GM19463 (cell line): ENCODE results near the gene ITPKB.

ENCODE experiments used
- ATAC-seq: cut with Tn5 transposase; IDR thresholded peaks from one replicate; pipeline ENCODE4 v1.9.1; 2021; ENCODE audit warnings: mild to moderate bottlenecking, moderate library complexity; ENCODE audit not compliant: unreplicated experiment

Gene ITPKB

DNA sequence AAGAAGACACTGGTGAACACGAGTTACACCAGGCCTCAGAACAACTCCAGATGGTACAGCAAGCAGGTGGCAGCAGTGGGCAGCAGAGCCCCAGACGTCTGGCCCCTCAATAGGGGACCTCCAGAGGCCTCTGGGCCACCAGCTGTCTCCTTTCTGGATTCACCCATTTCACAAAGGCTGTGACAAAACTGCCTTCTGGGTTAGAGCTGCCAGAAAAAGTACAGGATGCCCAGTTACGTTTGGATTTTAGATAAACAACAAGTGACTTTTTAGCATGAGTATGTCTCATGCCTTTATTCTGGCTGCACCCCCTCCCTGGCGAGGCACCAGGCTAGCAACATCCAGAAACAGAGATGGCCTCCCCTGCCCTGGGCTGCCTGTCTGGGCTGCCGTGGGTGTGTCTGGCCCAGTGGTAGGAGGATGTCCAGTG, 30.1 kb downstream of the ITPKB start:
- no peak for ATAC-seq

DNA sequence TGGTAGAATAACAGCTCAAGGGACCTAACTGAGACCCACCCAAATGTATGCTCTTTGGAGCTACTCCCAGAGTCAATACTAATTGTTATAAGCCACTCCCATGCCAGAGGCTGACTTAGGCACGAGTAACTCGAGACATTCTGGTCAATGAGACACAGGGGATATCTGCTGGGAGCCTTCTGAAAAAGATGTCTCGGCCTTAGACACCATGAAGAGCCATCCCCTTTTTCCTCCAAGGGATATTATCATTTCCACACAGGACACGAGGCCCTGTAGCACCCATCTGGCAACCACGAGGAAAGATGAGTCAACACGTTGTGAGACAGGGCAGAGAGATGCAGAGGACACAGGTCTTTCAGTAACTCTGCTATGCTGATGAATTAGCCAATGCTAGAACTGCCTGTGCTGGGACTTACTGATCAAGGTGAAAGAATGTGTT, 30.7 kb downstream of the ITPKB start:
- no peak for ATAC-seq

DNA sequence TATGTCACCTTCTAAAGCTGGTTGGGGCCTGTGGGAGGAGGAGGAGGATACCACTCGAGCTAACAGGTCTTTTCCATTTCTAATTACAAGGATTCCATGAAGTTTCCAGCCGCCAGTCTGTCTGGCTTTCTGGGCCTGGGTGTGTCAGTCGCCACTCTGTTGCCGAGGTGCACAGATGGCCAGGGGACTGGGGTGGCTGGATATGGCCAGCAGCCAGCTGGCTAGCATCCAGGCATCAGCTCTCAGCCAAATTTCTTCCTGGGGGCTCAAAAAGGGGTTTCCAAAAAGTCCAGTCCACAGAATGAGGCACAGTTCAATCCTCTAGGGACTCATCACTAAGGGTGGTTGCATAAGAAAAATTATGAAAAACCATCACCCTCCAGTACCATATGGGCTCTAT, 32.4 kb downstream of the ITPKB start:
- ATAC-seq: no peak

DNA sequence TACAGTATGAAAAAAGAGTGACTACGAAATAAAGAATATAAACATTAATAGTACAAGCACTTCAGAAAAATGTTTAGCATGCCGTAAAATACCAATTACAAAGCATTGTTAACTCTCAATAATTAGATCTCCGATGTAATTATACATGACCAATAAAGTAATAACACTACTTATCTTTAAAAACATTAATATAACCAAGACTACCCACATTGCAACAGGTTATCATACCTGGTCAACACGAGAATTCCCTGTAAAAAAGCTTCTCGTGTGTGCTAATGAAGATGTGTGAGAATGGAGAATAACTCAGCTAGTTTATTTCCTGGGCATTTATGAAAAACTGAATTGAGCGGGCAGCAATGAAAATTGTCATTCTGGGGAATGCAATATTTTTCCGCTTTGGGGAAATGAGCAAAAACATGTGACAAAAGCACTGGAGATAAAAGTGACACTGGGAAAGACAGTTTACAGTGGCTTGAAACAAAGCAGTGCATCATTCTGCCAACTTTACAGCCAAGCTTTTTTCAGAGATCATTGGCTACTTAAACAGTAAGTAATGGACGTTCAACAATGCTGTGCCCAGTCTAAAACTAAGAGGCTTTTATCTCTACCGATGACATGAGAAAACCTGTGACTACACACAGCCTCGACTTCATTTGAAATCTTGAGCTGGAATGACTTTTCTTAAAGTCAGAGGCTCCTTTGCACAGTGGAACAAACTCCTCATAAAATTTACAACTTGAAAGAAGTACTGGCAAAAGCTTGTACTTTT, 34.7 kb downstream of the ITPKB start:
- ATAC-seq: no peak

DNA sequence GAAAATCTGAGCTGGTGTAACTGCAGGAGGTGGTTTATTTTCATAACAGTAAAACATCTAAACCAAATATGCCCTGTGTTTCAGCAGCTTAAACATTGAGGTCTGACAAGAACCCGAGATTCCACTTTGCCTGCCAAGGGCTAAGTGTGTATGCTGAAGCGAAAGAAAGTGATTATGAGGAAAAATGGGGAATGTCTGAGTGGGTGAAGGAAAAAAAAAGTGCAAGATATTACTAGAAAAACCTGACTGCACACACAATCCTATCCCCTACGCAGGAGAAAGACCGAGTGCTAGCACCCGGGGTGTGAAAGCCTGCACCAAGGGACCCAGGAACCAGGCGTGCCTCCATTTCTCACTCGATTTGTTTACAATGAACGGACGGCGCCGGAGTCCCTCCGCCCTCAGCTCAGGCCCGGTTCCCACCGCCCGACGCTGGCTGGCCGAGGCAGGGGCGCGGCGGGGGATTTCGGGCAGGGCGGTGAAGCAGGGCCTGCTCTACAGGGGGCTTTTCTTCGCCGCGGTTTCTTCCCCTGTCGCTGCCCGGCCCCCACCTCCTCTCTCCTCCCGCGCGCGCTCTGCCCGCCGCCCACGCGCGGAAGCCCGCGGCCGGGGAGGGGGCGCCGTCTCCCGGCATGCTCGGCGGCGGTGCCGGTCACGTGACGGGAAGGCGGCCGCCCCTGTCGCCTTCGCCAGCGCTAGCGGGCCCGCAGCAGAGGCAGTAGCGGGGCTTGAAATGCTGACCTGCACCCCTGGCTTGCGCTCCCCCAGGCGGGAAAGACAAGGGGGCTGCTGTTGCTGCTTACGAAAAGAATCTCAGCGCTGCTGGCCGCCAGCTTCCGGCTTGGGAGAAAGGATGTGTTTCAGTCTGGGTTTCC, 35.9 kb downstream of the ITPKB start:
- ATAC-seq: peak; percentile 80

DNA sequence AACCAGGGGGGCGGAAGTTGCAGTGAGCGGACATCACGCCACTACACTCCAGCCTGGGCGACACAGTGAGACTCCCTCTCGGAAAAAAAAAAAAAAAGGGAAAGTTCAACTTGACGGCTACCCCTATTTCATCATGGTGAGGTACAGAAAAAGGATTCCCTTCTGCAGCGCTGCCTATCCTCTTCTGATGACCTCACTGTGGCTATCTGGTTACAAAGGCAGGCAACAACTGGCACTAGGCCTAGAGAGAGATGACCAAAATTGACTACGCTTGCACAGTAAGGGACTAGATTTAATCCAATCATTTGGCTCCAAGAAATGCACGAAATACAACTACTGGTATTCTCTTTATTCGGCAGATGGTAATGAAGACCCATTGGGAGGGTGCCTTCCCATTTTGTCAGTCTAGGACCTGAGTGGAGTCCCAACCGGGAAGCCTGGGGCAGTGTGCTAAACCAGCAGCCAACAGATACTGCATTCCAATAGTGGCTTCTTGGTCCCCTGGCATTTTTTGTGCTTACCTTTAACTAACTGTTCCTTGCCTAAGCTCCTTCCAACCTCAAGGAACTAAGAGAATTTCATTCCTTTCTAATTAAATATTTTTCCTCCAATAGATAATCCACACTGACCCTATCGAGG, 36.6 kb downstream of the ITPKB start:
- no peak for ATAC-seq

DNA sequence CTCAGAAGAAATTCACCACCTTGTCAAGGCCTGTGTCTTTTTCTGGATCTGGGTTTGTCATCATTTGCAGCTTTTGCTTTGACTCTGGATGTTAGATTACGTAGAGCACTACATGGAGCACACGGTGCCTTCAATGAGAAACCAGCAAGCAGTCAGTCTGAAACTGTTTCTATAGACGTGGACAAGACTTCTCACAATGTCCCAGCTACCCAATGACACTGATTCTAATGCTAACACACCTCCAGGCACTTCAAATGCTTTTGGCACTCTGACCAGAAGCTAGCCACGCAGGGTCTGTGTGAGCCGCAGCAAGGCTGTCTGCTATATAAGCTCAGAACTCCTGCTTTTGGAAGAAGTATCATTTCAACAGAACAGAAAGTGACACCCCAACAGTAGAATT, 38.2 kb downstream of the ITPKB start:
- ATAC-seq: no peak

DNA sequence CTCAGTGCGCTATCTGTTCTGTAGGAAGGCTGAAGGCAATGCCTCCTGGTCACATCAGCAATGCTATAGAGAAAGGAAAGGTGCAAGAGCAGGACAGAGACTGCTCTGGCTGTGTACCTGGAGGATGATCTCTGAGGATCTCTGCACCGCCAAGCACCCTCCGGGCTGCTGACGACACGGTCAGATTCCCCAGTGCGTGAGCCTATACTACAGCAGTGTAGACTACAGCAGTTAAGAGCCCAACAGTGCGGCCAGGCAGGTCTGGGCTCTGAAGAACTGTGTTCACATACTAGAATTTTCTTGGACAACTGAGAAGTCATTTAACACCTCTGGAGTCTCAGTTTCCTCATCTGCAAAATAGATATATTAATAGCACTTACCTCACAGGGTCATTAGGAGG, 39.9 kb downstream of the ITPKB start:
- ATAC-seq: no peak

DNA sequence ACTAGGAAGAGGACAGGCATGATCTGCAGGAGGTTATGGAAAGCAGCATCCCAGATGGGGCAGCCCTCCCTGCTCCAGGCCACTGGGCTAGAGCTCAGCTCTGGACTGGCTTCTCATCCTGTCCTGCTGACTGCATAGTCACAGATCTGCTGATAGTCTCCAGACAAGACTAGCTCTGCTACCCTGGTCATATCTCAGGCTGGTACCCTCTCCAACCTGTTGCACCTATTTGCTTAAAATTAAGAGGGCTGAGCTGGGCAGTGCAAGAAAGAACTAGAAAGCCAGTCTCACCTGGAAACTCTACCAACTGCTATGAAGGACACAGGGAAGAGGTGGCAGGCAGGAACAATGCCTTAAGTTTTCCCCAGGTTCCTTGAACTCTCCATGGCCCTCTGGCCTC, 40.4 kb downstream of the ITPKB start:
- ATAC-seq: no peak

DNA sequence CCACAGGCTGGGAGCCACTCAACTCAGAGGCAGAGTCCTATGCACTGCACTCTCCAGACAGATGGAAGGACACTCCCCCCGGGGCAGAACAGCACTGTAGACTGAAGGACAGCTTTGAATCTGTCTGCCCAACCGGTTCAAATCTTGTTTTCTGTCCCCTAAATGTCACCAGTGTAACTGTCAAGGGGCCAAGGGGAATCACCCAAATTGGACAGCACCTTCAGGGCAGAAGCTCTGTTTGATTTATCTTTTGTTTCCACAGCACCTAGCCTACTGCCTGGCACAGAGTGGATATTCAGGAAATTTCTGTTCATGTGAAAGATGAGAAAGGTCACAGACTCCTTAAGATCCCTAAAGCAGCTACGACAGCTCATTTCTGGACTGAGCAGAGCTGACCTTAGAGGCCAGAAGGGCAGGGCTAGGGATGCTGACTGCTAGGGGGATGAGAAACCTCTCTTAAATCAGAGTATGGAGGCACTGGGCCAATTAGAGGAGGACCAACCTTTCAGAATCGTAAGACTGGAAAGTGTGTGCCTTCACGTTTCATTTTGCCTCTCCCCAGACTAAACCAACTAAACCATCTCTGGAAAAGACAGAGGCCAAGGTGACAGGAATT, 41.0 kb downstream of the ITPKB start:
- peak; percentile 29 for ATAC-seq

DNA sequence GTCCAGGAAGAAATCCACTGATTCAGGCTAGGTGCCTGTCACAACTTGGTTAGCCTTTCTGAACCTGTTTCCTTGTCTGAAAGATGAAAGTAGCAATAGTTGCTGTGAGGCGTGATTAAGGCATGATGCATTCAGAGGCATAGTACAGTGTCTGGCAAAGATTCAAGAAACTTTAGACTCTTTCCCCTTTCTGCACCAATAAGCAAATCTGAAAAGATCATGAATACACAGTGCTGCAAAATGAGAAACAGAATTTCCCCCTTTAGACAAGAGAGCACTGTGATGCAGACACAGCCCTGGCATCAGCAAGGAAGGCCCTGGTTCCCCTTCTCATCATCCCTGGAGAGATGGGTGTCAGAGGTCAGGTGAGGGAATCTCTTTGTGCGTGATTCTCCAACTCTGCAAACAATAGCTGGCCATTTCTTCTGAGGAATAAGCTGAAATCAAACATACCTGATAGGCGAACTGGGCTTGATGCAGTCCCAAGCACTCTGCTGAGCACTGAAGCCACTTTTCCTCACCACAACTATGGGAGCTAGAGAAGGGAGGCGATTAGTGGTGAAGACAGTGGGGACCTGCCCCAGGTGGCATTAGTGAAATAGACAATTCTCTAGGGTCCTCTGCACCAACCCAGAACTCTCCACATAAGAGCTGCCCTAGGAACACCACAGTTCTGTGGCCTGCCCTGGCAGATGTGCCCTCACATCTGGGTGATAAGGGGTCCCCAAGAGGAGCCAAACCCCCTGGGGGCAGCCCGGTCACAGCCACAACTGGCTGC, 41.7 kb downstream of the ITPKB start:
- ATAC-seq: peak; percentile 63

DNA sequence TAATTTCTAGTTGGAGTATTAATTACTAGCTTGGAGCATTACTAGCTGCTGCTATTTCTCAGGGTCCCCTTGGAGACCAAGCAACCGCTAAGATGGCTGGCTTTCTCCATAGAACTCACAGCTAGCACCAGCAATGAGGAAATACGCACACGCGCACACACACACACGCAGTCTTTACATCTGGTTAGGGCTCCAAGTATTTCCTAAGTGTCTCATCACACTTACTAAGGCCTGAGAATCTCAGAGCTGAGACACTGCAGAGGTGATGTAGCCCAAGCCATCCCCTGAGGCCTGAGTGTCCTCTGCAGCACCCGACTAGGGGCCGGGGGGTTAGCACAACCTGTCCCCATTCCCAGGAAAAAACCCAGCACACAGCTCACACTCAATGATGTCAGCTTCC, 42.5 kb downstream of the ITPKB start:
- ATAC-seq: no peak

DNA sequence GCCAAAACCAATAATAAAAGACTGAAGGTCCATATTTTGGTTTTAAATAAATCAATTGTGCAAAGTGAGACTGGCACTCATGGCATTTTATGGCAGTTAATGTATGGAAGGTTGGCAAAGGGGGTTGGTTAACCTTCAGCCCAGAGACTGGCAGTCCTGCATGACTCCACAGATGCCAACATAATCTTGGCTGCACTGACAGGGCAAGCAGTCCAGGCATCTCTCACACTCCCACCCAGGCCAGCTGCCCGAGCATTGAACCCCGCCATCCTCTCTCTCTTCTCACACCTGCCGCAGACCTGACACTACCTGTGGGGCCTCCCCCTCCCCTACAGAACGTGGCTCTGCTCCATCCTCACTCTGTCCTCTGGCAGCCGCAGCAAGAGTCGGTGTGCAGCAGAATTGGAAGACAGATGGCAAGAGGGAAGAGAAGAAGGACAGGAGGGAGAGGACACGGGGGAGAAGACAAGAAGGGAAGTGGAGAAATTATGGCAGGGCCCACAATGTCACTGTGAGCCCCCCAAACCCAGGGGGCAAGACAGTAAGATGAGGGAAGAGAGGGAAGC, 43.7 kb downstream of the ITPKB start:
- no peak for ATAC-seq

DNA sequence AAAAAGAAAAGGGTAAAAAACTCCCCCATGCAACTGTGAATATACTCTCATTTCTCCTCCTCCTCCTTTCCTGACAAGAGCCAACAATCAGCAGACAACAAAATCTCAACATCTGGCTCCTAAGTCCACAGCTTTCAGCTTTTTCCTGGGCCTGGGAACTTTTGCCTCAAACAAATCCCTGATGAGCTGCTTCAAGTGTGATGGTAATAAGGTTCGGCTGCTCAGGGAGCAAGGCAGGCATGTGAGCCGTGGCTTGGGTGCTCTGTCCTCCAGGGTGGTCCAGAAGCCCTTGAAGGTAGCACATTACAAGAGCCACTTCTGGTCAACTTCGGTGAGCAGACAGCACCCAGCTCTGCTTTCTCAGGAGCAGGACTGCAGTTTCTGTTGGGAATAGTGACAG, 46.3 kb downstream of the ITPKB start:
- ATAC-seq: no peak

DNA sequence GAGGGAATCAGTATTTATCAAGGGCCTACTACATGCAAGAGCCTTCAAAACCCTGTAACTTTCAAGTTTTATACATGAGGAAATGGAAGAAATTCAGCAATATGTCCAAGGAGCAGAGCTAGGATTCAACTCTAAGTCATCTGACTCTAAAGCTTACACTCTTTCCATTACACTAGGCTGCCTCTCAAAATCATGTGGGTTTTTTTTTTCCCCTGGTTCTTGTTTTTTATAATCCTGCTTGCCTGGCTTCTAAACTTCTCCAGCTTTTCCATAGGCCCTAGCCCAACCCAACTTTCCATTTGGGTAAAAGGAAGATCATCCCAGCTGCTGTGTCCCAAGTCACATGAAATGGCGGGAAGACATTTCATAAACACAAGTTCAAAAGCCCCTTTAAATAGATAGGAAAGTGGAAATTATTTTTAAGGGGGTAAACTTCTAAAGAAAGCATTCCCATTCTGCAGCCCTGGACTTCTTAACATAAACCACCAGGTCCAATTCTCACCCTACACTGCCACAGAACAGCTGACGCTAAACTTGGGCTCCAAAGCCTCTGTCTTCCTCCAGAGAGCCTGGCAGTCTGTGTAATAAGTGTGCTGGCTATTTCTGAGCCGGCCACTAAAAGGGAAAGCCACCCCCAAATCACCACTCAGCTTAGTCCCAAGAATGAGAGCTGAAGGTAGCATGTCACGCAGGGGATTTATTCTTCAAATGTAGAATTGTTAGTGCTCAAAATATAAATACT, 46.9 kb downstream of the ITPKB start:
- no peak for ATAC-seq

DNA sequence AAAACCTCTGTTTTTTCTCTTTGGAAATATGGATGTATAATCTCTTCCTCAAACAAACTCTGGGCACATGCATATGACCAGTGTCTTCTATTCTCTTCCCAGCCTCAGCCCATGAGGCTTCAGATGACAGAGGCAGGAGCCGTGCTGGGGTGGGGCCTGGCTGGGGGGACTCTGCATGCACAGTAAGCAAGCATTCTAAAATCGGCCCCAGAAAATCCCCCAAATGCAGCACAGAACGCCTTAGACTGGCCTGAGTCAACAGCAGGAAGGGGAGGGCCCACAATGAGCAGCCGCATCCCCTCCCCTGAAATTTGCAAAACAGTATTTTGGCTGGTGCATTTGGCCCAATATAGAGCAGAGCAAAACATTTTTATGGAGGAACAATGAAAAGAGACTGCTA, 47.8 kb downstream of the ITPKB start:
- ATAC-seq: peak; percentile 49

DNA sequence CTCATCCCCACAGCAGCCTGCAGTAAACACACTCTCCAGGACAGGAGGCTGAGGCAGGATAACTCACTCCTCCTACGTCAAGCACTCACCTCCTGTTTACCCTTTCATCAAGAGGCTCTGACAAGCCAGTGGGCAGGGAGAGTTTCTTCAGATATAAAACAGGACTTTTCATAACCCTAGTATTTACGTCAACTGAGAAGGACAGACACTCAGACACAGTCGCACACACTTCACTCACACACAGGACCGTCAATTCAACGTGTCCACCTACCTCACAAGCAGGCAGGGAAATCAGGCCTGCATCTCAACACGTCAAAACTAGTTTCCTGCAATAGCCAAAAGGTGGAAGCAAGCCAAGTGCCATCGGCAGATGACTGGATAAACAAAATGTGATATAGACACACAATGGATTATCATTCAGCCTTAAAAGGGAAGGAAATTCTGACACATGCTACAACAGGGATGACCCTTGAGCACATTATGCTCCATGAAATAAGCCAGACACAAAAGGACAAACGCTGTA, 48.6 kb downstream of the ITPKB start:
- ATAC-seq: no peak

DNA sequence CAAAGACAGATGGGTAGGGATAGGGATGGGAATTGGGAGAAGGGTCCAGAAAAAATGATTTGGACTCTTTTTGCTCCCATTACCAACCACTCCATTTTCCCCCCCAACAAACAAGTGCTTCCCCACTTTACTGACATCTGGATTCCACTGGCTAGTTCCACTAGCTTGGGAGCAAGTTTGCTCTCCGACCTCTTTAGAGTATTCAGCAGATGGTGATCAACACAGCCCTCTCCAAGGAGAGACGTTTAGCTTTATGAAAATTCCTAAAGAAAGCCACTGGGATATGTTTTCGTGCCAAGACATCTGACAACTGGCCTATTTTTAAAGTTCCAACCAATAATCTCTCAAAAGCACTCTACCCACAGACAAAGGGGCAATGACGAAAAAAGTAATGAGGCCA, 50.3 kb downstream of the ITPKB start:
- no peak for ATAC-seq

DNA sequence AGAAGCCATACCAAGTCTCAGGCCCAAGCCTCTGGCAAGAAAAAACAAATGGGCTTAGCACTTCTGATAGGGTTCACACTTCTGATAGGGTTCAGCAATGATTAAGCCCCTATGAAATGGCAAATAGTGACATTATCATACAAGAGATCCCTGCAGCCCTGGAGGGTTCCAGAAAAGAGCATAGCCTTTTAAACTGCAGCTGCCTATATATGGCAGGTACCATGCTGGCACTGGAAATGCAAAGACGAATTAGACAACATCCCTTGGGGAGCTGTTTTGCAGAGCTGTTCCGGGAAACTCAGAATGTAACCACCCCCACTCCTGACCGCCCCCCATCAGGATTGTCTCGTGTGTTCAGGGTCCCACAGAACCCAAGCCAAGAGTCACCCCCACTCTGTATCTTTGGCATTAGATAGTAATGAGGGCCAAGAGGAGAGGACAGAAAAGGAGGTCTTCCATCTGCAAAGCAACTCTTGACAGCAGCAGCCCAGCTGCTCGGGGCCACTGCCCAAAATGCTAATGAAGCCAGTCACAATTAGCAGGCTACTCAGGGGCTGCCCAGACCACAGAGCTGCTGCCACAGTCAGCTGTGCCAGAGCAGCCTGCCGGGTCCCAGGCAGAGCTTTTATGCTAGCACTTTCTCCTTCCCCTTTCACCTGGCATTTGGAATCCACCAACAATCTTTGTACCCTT, 50.9 kb downstream of the ITPKB start:
- ATAC-seq: peak; percentile 74
